NCI-H82 (cell line): ENCODE measurements around the gene PSMD12.

Experiments
- DNase-seq: peaks from one replicate; lab custom pipeline; 2025; lab: John Stamatoyannopoulos, UW

PSMD12 gene

DNA sequence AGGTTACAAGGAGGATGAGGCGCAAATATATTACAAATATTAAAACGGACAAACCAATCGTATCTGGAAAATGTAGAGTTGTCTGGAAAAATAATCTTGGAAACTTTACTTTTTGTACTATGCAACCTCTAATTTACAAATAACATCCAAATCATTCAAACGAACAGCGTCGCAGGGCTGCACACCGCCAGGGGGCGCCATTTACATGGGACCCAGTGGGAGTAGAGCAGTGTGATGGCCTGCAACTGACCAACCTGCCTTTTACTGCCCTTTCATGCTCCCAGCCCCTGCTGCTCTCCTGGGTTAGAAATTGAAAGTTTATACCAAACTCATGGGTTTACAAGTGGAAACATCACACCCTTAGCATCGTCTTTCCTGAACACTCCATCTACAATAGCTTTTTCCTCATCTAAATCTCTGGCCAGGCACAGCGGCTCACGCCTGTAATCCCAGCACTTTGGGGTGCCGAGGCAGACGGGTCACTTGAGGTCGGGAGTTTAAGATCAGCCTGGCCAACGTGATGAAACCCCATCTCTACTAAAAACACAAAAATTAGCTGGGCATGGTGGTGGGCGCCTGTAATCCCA is 20.7 kb upstream of the PSMD12 start:
- DNase-seq = peak; percentile 68

DNA sequence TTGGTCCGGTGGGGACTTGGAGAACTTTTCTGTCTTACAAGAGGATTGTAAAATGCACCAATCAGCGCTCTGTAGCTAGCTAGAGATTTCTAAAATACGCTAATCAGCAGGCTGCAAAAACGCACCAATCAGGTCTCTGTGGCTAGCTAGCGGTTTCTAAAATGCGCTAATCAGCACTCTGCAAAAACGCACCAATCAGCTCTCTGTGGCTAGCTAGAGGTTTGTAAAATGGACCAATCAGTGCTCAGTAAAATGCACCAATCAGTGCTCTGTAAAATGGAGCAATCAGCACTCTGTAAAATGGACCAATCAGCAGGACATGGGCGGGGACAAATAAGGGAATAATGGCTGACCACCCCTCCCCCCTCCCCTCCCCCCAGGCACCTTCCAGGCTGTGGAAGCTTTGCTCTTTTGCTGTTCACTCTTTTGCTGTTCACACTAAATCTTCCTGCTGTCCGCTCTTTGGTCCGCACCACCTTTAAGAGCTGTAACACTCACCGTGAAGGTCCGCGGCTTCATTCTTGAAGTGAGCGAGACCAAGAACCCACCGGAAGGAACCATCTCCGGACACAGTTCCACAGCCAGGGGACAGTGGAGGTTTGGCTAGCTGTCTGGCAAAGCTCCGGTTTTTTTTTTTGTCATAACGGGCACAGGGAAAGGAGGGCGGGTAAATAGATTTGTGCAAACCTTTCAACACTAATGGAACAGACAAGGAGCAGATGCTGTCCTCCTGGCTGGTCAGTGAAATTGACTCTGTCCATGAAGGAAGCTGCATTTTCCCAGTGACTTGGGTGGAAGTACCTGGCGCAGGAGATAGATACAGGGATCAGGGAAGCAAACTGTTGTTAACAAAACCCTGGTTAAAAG is 19.0 kb upstream of the PSMD12 start:
- DNase-seq = no peak

DNA sequence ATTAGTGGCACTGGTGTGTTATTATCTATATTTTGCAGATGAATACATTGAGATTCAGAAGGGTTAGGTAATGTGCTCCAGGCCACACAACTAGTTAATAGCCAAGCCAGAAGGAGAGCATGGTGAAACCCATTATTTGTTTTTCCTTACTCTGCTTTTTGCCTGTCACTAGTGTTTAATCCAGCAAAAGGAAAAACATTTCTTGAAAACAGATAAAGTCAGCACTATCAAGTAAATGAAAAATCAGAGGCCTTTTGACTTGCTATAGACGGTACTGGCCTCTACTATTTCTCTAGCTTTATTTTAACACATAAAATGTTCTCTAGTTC is 15.5 kb upstream of the PSMD12 start:
- DNase-seq = no peak

DNA sequence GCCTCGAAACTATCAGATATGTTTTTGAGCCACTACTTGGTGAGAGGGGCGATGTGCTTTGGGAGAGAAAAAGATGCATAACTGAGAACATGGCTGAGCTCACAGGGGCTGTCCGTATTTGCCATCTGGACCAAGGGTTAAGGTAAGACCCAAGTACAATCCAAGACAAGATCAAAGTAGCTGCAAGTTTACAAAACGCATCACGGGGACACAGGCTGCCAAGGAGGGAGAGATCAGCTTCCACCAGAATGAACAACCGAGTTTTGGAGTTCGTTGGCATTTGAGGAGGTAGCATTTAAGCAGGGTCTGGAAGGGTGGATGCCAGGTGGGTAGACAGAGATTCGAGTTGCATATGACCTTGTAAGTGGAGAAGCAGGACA is 12.9 kb upstream of the PSMD12 start:
- no peak for DNase-seq

DNA sequence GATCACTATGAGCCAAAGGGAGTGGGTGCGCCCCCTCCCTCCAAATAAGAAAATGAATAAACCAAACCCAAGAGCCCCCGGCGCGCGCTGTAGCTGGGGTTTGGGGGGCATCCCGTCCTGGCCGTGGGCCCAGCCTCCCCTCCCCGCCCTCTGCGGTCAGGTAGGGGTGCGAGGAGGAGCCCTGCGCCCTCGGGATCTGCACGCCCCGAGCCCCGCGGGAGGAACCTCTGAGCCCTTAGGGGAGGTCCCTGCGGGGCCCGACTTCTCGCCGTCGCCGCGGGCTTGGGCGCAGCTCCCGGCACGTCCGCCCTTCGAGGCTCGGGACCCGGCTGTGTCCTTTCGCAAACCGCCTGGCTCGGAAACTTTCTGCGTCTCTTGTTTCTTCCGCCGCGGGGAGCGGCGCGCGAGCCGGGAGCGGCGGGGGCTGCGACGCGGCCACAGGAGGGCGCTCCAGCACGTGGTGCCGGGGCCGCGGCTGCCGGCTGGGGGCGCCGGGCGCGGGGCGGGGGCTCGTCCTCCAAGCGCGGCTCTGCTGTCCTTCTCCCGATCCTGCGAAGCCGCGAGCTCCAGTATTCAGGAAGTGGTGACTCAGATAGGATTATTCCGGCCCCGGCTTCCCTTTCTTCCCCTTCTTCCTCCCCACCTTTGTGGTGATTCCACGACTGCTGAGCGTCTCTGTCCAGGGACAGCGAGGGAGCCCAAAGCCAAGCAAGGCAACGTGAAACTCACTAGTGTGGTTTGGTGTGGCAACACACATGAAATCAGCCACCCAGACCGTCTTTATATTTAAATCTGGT is 12.3 kb upstream of the PSMD12 start:
- DNase-seq = peak; percentile 85

DNA sequence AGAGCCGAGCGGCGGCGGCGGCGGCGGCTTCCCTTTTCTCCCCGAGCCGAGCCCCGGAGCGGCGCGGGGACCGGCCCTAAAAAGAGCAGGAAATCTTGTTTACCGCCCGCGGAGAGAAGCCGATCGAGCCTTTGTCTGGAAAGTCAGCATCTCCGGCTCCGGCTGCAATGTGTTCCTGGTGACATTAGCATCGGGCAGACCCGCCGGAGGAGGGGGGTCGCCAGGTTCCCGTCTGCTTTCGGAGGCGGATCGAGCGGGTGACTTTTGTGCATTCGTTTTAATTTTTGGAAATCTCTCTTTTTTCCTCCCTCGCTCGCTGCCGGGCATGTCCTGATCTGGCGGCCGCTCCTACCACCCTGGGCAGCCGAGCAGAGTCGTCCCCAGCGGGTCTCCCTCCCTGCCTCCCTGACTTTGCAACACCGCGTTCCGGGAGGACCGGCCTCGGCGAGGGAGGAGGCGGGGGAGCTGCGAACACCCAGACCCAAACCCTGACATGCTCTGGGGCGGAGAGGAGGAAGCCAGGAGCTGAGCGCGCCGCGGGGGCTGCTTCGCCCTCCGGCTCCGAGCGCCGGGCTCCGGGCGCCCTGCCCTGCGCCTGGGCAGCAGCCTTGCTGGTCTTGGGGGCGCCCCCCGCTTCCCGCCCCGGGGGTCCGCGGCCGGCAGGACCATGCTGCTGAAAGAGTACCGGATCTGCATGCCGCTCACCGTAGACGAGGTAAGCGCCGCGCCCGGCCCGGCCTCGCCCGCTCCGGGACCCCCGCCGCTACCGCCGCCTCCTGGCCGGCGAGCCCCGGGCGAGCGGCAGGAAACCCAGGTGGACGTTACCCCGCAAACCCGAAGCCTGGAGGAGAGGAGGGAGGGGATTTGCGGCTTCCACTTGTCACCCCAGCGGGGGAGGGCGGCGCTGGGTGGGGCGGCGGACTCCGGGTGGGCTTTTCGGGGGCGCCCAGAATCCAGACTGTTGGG is 11.4 kb upstream of the PSMD12 start:
- peak; percentile 83 for DNase-seq

DNA sequence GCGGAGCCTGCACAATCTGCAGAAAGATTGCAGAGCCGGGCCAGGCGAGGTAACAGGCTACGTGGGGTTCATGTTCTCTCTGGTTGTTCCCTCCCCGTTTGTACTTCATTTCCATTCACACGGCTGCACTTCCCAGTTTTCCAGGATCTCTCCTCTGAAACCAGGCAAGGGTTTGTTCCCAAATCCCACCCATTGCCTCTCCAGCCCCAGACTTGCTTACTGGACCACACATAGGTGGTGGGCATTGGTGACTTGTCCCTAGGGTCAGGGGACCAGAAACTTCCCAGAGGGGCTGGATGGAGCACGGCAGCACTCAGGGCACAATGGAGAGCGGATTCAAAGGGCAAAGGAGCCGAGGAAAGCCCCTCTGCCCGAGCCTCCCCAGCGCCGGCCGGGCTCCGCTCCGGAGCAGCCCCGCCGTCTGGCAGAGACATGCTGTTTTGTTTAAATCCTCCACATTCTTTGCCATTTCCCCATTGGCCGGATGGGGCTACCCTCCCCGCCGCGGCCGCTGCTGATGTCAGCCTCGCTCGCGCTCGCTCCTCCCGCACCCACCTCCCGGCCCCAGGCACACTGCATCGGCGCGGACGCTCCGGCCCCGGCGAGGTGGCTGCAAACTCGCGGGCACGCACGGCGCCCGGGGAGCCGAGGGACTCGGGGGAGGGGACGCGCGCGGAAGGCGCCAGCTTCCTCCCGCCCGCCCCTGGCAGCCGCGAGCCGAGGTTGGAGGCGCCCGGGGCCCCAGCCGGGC is 10.5 kb upstream of the PSMD12 start, which contains the start of gene PITPNC1:
Gene PITPNC1, plus strand, starts transcription at position 545 of the 751 bp plus-strand sequence.
- peak; percentile 88 for DNase-seq

DNA sequence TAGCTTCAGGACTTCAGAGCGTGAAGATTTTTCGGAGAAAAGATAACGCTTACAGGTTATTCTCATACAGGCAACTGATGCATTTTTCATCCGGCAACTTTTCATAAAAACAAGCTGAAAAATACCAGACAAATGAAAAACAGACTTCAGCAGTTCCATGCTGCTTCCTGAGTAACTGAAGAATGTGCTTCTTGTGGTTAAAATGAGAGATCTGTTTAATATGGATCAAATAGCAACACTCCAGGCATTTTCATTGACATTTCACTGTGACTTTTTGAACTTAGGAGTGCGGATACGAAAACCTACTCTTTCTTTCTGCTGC is 10.0 kb upstream of the PSMD12 start:
- DNase-seq = no peak

DNA sequence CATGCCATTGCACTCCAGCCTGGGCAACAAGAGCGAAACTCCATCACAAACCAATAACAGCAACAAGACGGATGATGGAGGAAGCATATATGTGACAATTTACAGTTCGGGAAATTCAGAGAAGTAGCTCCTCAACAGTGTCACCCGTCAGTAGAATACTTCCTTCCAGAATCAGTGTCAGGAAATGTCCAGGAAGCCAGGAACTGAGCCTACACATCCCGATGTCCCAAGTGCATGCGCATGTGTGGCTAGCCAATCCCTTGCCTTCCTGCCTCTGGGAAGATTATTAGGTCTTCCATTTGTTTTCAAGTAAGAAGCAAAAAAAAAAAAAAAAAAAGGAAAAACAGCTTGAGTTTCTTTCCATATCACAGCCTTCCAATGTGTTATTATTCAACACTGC is 9.3 kb upstream of the PSMD12 start:
- no peak for DNase-seq

DNA sequence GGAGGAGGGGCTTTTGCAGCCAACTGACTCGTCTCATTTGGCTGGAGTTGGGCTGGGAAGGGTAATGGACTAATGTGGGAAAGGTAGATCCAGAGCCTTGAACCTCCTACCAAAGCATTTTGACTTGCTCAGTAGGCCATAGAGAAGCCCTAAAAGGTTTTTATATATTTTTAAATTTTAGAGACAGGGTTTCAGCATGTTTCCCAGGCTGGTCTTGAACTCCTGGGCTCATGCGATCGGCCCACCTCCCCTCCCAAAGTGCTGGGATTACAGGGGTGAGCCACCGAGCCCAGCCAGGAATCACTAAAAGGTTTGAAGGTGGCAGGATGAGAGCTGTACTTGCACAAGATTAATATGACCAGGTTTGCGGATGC is 8.7 kb upstream of the PSMD12 start:
- no peak for DNase-seq

DNA sequence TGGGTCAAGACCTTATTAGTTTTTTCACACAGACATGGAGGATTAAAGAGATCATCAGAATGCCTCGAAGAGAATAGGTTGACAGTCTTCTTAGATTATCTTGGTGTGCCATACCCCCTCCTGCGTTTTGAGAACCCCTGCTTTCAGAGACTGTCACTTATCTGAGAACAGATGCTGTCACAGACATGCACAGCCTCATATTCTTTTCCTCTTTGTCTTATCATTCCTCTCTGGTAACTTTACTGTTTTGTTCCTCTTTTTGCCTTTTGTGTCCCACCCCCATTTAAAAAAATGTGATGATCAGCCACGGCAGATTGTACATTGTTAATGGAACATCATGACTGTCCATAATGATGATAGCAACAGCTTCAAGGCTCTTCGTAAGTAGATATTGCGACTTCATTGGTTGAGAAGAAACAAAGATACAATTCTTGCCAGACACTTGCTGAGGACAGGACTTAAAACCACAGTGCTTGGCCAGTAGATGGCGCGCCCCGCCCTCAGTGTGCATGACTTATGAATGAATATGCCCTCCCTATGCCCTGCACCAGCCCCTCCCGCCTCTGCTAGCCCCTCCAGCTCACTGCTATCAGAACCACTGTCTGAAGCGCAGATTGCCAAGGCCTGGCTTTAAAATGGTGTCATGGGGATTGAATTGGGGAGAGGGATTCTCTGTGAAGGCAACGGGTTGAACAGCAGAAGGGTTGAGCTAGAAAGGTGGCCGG is 8.1 kb upstream of the PSMD12 start:
- peak; percentile 94 for DNase-seq

DNA sequence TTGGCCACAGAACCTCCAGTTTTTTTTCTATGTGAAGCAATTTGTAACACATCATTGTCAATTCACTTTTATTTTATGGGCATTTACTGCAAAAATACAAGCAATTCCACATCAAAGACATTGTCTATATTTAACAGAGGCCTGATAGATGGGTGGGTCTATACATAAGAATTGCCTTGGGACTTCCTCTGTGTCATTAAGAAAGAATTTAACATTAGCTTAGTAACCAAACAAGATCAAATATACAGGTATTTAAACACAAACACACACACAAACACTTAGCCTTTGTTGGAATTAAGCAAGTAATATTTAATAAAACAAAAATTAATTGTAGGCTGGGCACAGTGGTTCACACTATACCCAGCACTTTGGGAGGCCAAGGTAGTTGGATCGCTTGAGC is 6.4 kb upstream of the PSMD12 start:
- DNase-seq = no peak

DNA sequence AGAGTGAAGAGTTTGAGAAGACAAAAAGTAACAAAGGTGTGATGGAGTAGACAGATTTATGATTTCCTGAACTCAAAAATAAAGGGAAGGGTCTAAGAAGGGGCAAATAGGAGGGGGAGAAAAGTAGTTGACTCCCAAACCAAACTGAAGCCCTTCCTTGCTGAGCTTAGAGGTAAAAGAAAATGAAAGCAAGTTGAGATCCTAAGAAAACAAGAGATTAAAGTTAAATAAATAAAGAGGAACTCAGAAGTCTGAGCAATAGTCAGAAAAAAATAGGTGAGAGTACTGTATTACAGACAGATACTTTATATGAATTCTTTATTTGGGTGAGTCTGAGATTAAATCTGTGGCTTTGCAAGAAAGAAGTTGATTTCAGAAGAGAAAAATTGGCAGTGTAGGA is 3.3 kb upstream of the PSMD12 start:
- no peak for DNase-seq

DNA sequence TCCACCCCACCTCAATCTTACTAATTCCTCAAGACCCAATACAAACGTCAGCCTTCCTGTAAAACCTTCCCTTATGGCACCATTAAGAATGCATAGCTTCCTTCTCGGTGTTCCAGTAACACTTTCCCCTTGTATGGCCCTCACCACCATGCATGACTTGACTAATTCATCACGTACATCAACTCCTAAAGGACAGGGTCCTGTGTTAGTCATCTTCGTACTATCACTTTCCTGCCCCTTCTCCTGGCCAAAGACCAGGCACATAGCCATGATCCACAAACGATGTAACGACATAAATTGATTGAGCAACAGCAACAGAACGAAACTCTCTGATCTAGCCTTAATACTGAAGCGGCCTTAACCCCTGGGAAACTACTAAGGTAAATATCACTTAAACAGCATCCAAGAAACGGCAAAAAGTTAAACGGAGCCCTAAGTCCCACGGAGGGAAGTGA is 612 bp downstream of the PSMD12 start:
- peak; percentile 41 for DNase-seq

DNA sequence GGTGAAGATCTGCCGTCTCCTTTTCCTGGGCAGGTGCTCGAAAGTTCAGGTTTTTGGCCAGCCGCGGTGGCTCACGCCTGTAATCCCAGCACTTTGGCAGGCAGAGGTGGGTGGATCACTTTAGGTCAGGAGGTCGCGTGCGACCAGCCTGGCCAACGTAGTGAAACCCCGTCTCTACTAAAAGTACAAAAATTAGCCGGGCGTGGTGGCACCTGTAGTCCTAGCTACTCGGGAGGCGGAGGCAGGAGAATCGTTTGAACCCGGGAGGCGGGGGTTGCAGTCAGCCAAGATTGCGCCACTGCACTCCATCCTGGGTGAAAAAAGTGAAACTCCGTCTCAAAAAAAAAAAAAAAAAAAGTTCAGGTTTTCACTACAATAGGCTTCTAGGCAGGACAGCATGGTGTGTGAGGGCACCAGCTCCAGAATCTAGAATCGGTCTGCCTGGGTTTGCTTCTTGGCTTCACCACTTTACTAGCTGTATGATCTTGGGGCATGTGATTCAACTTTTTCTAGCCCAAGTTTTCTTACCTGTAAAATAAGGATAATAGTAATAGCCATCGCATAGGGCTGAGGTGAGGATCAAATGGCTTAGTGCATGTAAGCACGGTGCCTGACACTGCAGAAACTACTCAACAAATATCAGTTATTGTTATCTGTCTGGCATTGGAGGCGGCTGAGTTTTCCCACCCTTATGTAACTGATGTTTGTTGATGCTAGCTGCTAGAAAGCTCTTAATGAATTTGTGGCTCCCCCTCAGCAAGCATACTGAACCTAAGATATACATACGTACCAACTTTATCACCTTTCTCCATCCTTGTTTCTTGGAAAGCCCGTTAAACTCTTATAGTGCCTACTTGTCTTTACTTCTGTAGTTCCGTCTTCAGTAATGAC is 1.3 kb downstream of the PSMD12 start:
- no peak for DNase-seq

DNA sequence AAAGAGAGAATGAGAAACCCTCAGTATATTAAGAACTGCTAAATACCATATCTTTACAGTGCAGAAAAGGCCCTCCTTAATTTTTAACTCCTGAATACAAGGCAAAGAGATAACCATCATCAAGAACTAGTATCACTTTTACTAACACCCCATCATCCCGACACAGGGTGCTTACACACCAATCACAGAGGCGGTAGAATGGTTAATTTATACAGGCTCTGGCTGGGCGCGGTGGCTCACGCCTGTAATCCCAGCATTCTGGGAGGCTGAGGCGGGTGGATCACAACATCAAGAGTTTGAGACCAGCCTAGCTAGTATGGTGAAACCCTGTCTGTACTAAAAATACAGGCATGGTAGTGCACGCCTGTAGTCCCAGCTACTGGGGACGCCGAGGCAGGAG is 4.2 kb downstream of the PSMD12 start:
- no peak for DNase-seq

DNA sequence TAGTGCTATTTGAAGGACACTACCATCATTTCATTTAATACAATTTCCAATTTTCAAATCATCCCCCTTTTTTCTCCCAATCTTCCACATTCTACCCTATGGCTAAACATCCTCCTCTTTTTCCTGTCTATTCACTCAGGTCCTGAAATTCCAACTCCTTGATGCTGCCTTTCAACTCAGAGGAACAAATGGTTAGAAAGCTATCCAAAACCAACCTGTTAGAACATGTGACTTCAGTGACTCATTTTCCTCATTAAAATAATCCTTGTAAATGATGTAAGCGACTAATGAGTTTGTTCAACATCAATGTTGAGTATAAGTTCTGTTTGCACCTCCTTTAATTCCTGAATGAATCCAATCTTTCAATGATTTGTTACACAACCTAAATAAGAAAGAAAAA is 5.5 kb downstream of the PSMD12 start:
- no peak for DNase-seq

DNA sequence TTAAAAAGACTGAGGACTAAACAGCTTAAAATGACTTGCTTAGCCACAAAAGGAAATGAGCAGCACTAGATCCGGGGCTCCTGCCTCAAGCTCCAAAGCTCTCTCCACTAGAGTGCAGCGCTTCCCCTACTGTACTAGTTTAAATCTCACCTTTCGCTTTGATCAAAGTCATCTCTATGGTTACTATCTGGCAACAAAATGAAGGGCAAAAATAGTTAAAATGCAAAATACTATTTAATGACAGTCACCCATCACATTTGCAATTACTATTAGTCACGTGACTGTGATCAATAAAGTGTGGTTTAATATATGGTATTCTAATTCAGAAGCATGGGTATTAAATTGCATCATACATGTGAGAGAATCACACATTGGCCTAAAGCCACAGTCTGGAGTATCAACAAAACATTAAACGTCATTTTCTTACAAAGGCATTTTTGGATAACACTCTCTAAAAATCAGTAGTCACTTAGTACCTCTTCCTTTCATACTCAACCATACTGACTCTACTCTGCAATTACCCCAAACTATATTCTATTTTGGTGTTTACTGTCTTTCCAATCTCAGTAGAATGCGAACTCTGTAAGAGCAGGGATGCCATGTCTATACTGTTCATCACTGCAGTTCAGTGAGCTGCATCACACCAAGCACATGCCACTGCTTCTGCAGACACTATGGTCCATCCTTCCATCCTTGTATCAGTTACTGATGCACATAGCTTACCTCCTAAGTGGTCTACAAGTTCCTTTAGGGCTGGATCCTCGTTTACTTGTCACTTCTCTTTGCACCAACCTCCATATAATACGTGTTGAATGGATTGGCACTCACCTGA is 6.2 kb downstream of the PSMD12 start:
- peak; percentile 65 for DNase-seq

DNA sequence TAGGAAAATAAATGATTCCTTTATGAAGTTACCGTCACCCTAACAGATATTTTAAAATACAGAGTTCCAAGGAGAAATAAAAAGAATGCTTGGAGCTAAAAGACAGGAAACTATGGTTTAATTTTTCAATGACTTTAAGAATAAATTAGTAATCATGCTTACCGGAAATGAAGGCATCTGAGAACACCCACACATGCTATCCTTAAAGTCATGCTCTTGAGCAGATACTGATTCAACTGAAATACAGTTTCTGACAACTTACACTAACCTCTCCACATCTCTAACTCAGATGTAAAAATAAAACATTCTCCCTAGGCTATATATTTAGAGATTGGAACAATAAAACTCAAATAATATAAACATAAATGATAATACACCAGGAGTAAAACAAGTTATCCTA is 7.8 kb downstream of the PSMD12 start:
- DNase-seq = no peak
